Measurements from ENCODE around the gene SERPINA4.

DNA sequence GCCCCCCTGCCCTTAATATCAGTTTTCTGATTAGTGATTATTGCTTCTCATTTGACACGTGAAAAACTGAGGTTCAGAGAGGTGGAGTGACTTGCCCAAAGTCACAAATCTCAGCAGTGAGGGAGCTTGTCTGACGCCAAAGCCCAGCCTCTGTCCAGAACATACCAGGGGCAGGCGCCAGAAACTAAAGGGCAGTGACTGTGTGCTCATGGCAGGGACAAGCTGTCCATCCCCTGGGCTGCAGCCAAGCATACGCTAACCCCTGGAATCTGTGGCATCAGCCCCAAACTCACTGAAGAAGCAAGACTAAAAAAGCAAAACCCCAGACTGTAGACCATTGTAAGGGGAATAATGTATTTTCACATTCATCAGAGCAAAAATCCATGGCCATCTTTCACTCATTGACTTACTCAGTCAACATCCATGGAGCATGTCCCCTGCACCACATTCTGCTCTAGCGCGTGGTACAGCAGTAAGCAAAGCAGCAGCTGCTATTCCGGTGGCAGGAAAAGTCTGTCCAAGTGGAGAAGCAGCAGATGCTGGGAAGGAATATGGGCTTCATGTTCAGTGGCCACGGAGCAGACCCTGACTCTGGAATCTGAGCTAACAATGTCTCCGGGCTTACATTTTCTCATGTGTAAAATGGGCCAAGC lies 1.5 kb upstream of the SERPINA4 start:
- TF ChIP-seq CTCF (IDR thresholded peaks at IDR 0.05) = no peak
- no peak for TF ChIP-seq ZFX (IDR thresholded peaks at IDR 0.05; ENCODE audit: borderline replicate concordance)
